Astrocyte (in vitro differentiated cells and primary cell): ENCODE measurements around the gene KLRC4. TPM values are rescaled to one million over a fixed set of nuclear protein-coding genes. Genes with fewer than 3 reads are reported as not detected.

Source experiments
- DNase-seq: peaks from one replicate; pipeline ENCODE4 v3.0.0-alpha.2; 2010; ENCODE audit warnings: low read depth
- FAIRE-seq: peaks from 2 replicates; lab custom pipeline; 2011; peaks lifted over from hg19 to GRCh38; lab: Jason Lieb, UNC
- H2AFZ ChIP-seq: 2 replicates; pipeline ENCODE4 v1.6.0; 2012; ENCODE audit warnings: low read depth, low read length, inconsistent platforms
- H3K27ac ChIP-seq: 2 replicates; pipeline ENCODE4 v1.5.1; 2011; ENCODE audit warnings: low read depth, low read length, inconsistent platforms
- H3K27me3 ChIP-seq: 2 replicates; pipeline ENCODE4 v1.6.0; 2011; ENCODE audit warnings: low read length, inconsistent platforms; ENCODE audit not compliant: insufficient read depth
- H3K36me3 ChIP-seq: 2 replicates; pipeline ENCODE4 v1.5.1; 2011; ENCODE audit warnings: low read length, inconsistent platforms; ENCODE audit not compliant: insufficient read depth
- H3K4me1 ChIP-seq: 2 replicates; pipeline ENCODE4 v1.5.1; 2011; ENCODE audit warnings: low read length, inconsistent platforms; ENCODE audit not compliant: insufficient read depth
- H3K4me2 ChIP-seq: 2 replicates; pipeline ENCODE4 v1.6.0; 2012; ENCODE audit warnings: low read length, inconsistent platforms
- H3K4me3 ChIP-seq: 2 replicates; pipeline ENCODE4 v1.5.1; 2011; ENCODE audit warnings: low read depth, mild to moderate bottlenecking, low read length, inconsistent platforms; ENCODE audit not compliant: insufficient read depth
- H3K79me2 ChIP-seq: 2 replicates; pipeline ENCODE4 v1.6.0; 2012; ENCODE audit warnings: mild to moderate bottlenecking, low read length, inconsistent platforms; ENCODE audit not compliant: insufficient read depth
- H3K9ac ChIP-seq: 2 replicates; pipeline ENCODE4 v1.6.0; 2012; ENCODE audit warnings: mild to moderate bottlenecking, low read length, inconsistent platforms
- H3K9me3 ChIP-seq: 2 replicates; pipeline ENCODE4 v1.5.1; 2012; ENCODE audit warnings: low read depth, mild to moderate bottlenecking, low read length, inconsistent platforms; ENCODE audit not compliant: insufficient read depth
- H4K20me1 ChIP-seq: 2 replicates; pipeline ENCODE4 v1.6.0; 2012; ENCODE audit warnings: low read length, inconsistent platforms; ENCODE audit not compliant: insufficient read depth
- H3K27ac Mint-ChIP-seq: one replicate; pipeline ENCODE4 v1.8.0; 2021; ENCODE audit warnings: mild to moderate bottlenecking, mixed read lengths; ENCODE audit not compliant: unreplicated experiment
- H3K27me3 Mint-ChIP-seq: one replicate; pipeline ENCODE4 v1.8.0; 2021; ENCODE audit warnings: low read depth, mixed read lengths; ENCODE audit not compliant: unreplicated experiment
- H3K36me3 Mint-ChIP-seq: one replicate; pipeline ENCODE4 v1.8.0; 2021; ENCODE audit warnings: low read depth, mixed read lengths; ENCODE audit not compliant: unreplicated experiment
- H3K4me1 Mint-ChIP-seq: one replicate; pipeline ENCODE4 v1.8.0; 2021; ENCODE audit warnings: low read depth, mixed read lengths; ENCODE audit not compliant: unreplicated experiment
- H3K4me3 Mint-ChIP-seq: one replicate; pipeline ENCODE4 v1.8.0; 2021; ENCODE audit warnings: mild to moderate bottlenecking, moderate library complexity, mixed read lengths; ENCODE audit not compliant: unreplicated experiment
- H3K9me3 Mint-ChIP-seq: one replicate; pipeline ENCODE4 v1.8.0; 2021; ENCODE audit warnings: mild to moderate bottlenecking, mixed read lengths; ENCODE audit not compliant: unreplicated experiment
- CTCF ChIP-seq: IDR thresholded peaks from 2 replicates; pipeline ENCODE4 v1.5.1; 2011; ENCODE audit warnings: low read depth, mild to moderate bottlenecking, inconsistent platforms, low read length, moderate library complexity; ENCODE audit not compliant: insufficient read depth
- EZH2 ChIP-seq: IDR thresholded peaks from 2 replicates; pipeline ENCODE4 v1.6.1; 2012; ENCODE audit warnings: mild to moderate bottlenecking, low read length, inconsistent platforms; ENCODE audit not compliant: insufficient read depth
- total RNA-seq: library from RNA; stranded (reverse); gene quantifications from 2 replicates; pipeline ENCODE4 v1.2.1, GENCODE V29; 2021

The KLRC4 gene
- total RNA-seq, 1 donor from 2014 or later, result 0.70 TPM

DNA sequence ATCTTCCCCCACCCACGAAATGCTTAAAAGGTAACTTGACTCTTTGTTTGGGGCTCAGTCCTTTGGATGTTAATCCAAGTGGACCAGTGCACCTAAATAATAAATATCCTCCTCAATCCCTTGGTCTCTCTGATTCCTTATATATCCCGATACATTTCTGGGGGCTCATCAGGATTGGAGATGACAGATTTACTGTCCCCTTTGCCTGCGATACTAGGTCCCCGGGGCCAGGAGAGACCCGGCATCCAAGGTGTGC lies 46.0 kb downstream of the KLRC4 start:
- Mint-ChIP-seq H3K9me3 (peaks cover 6% of the 10 kb centered on the region), H3K4me1 (peaks cover 14% of the 10 kb centered on the region), H3K27ac (no peak overlapping the region), H3K4me3 (no peak overlapping the region), H3K27me3 (no peaks in the 10 kb centered on the region), H3K36me3 (peaks cover 3% of the 10 kb centered on the region)
- H3K4me1 ChIP-seq, result peaks cover 34% of the 10 kb centered on the region
- H3K27ac ChIP-seq, result peak overlapping the region; percentile 75
- H3K27me3 ChIP-seq, result no peaks in the 10 kb centered on the region
- H3K9ac ChIP-seq, result peak overlapping the region; percentile 86
- H3K9me3 ChIP-seq, result peaks cover 4% of the 10 kb centered on the region
- no peak overlapping the region for H3K4me3 ChIP-seq
- H4K20me1 ChIP-seq, result no peaks in the 10 kb centered on the region
- no peak for DNase-seq
- peak overlapping the region; percentile 99 for H2AFZ ChIP-seq
- peak overlapping the region; percentile 97 for H3K4me2 ChIP-seq
- no peaks in the 10 kb centered on the region for H3K36me3 ChIP-seq
- no peak for FAIRE-seq
- no peaks in the 10 kb centered on the region for H3K79me2 ChIP-seq
- TF ChIP-seq CTCF (no peak), EZH2 (no peak)

DNA sequence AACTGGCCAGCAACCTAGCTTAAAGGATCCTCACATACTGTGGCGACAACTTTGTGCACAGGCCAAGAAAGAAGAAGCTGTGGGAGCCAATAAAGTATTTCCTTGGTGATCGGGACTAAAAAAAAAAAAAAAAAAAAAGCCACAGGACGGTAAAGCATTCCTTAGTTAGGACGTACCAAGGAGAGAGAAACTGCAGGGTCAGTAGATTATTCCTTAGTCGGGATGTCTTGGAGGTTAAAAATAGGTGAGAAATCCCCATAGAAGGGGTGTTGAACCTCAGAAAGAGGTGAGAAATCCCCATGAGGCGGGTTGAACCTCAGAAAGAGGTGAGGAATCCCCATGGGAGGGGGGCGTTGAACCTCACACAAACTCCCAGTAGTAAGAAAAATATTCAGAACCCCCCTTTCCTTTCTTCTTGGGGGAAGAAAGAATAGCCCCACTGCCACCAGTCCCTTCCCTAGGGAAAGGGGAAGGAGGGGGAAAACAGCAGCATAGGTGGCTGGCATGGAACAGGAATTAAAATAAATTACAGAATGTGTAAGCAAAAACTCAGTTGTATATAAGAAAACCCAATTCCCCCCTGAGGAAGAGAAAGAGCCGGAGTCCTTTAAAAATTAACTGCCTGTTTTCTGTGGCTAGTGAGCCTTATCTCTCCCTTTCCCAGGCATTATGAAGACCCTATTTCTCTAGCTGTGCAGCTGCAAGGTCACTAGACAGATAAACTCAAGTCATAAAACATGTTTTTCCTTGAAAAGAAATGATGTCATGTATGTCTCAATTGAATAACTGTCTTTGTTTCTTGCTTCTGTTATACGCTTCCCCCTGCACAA lies 46.5 kb downstream of the KLRC4 start:
- TF ChIP-seq EZH2 (no peak), CTCF (no peak)
- Histone ChIP-seq H3K9me3 (peaks cover 4% of the 10 kb centered on the region), H3K79me2 (no peaks in the 10 kb centered on the region), H4K20me1 (no peaks in the 10 kb centered on the region), H3K27ac (no peak overlapping the region), H3K27me3 (no peaks in the 10 kb centered on the region), H2AFZ (peak overlapping the region; percentile 99), H3K4me3 (no peak overlapping the region), H3K9ac (peak overlapping the region; percentile 86), H3K36me3 (no peaks in the 10 kb centered on the region), H3K4me2 (peak overlapping the region; percentile 97), H3K4me1 (peaks cover 34% of the 10 kb centered on the region)
- FAIRE-seq, result no peak
- no peaks in the 10 kb centered on the region for H3K27me3 Mint-ChIP-seq
- peaks cover 4% of the 10 kb centered on the region for H3K9me3 Mint-ChIP-seq
- H3K4me1 Mint-ChIP-seq, result peaks cover 14% of the 10 kb centered on the region
- H3K4me3 Mint-ChIP-seq, result peak overlapping the region; percentile 58
- no peak overlapping the region for H3K27ac Mint-ChIP-seq
- H3K36me3 Mint-ChIP-seq, result peaks cover 4% of the 10 kb centered on the region
- DNase-seq, result peak; percentile 51

DNA sequence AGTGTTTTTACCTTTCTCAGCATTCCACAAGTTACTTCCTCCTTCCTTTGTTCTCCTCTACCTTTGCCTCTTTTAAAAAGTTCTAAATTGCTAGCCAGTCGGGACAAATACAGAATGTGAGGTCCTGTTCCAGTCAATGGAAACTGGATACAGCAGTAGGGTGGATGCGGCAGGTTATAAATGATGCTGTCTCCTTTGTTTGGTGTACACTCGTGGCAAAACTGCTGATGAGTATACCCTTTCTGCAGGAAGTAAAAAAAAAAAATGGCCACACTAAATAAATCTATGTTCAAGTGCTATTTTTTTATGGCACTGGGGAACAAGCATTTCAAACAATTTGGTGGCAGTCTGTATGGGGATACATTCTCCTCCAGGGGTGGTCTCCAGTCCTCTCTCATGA lies 47.2 kb downstream of the KLRC4 start:
- no peak overlapping the region for H3K4me3 Mint-ChIP-seq

More for the DNA sequence above, 47.2 kb downstream of the KLRC4 start:
- TF ChIP-seq EZH2, result no peak
- TF ChIP-seq CTCF, result no peak
- H4K20me1 ChIP-seq, result no peaks in the 10 kb centered on the region
- H3K4me3 ChIP-seq, result no peak overlapping the region
- H3K36me3 ChIP-seq, result no peaks in the 10 kb centered on the region
- H3K9me3 Mint-ChIP-seq, result peaks cover 3% of the 10 kb centered on the region
- H3K4me1 ChIP-seq, result peaks cover 34% of the 10 kb centered on the region
- H3K79me2 ChIP-seq, result no peaks in the 10 kb centered on the region
- DNase-seq (no peak), FAIRE-seq (no peak)
- no peaks in the 10 kb centered on the region for H3K27me3 Mint-ChIP-seq
- H3K27ac ChIP-seq, result no peak overlapping the region
- peaks cover 6% of the 10 kb centered on the region for H3K36me3 Mint-ChIP-seq
- peaks cover 14% of the 10 kb centered on the region for H3K4me1 Mint-ChIP-seq
- no peak overlapping the region for H3K4me2 ChIP-seq
- peak overlapping the region; percentile 21 for H3K27ac Mint-ChIP-seq
- no peaks in the 10 kb centered on the region for H3K27me3 ChIP-seq
- H3K9me3 ChIP-seq, result no peaks in the 10 kb centered on the region
- peak overlapping the region; percentile 17 for H2AFZ ChIP-seq
- H3K9ac ChIP-seq, result no peak overlapping the region
